HG02981 (cell line): ENCODE measurements around the gene CYTH2.

Experiments
- ATAC-seq: cut with Tn5 transposase; IDR thresholded peaks from one replicate; pipeline ENCODE4 v1.9.1; 2021; ENCODE audit warnings: mild to moderate bottlenecking, moderate library complexity; ENCODE audit not compliant: unreplicated experiment

CYTH2 gene

GRCh38 chr19:48452289-48453190 lies 16.6 kb upstream of the CYTH2 start:
- no peak for ATAC-seq

GRCh38 chr19:48454150-48454730 lies 14.9 kb upstream of the CYTH2 start:
- no peak for ATAC-seq

GRCh38 chr19:48455171-48455907 lies 13.8 kb upstream of the CYTH2 start, which contains the start of gene KCNJ14:
Gene KCNJ14 (plus strand): TSS chr19:48455574. CDS start chr19:48461725, 6,151 bp downstream.
- no peak for ATAC-seq

- ATAC-seq = no peak
Observed at GRCh38 chr19:48455908-48456562, 13.1 kb upstream of the CYTH2 start.

- no peak for ATAC-seq
Observed at GRCh38 chr19:48456864-48457263, 12.3 kb upstream of the CYTH2 start.

GRCh38 chr19:48458016-48458415 lies 11.2 kb upstream of the CYTH2 start:
- ATAC-seq = no peak

GRCh38 chr19:48461651-48461981 lies 7.6 kb upstream of the CYTH2 start:
- ATAC-seq = no peak

- ATAC-seq = no peak
Observed at GRCh38 chr19:48461982-48462655, 7.0 kb upstream of the CYTH2 start.

GRCh38 chr19:48465215-48465614 lies 4.0 kb upstream of the CYTH2 start:
- ATAC-seq = no peak

- ATAC-seq = no peak
Observed at GRCh38 chr19:48466561-48467325, 2.4 kb upstream of the CYTH2 start.

GRCh38 chr19:48468772-48469288 lies 339 bp upstream of the CYTH2 start:
- ATAC-seq = peak; percentile 87

- no peak for ATAC-seq
Observed at GRCh38 chr19:48469934-48470680, 938 bp downstream of the CYTH2 start.

GRCh38 chr19:48470856-48471255 lies 1.7 kb downstream of the CYTH2 start:
- ATAC-seq = no peak

- no peak for ATAC-seq
Observed at GRCh38 chr19:48471836-48472235, 2.7 kb downstream of the CYTH2 start.

GRCh38 chr19:48473161-48473966 lies 4.2 kb downstream of the CYTH2 start:
- ATAC-seq = no peak

- no peak for ATAC-seq
Observed at GRCh38 chr19:48474084-48474592, 5.0 kb downstream of the CYTH2 start.

- ATAC-seq = no peak
Observed at GRCh38 chr19:48475369-48476068, 6.3 kb downstream of the CYTH2 start.
